GM18526 (cell line): Measurements from ENCODE around the gene EMILIN2.

Source experiments
- POLR2A ChIP-seq: IDR thresholded peaks from 3 replicates; pipeline ENCODE4 v1.6.1; 2011; ENCODE audit not compliant: insufficient read length; ENCODE audit errors: extremely low read depth

Gene EMILIN2

GRCh38 chr18:2905854-2906703 is 59.3 kb downstream of the EMILIN2 start:
- peak; percentile 44 for TF ChIP-seq POLR2A

- TF ChIP-seq POLR2A = peak; percentile 43
These were observed 60.1 kb downstream of the EMILIN2 start for GRCh38 chr18:2906704-2907549.

GRCh38 chr18:2907550-2908135 is 60.8 kb downstream of the EMILIN2 start:
- TF ChIP-seq POLR2A = no peak

GRCh38 chr18:2908166-2908945 is 61.5 kb downstream of the EMILIN2 start:
- no peak for TF ChIP-seq POLR2A

GRCh38 chr18:2908946-2909335 is 62.1 kb downstream of the EMILIN2 start:
- no peak for TF ChIP-seq POLR2A

GRCh38 chr18:2909431-2910140 is 62.8 kb downstream of the EMILIN2 start:
- no peak for TF ChIP-seq POLR2A

GRCh38 chr18:2910261-2910660 is 63.5 kb downstream of the EMILIN2 start:
- TF ChIP-seq POLR2A = no peak

- TF ChIP-seq POLR2A = no peak
These were observed 64.1 kb downstream of the EMILIN2 start for GRCh38 chr18:2910751-2911425.

GRCh38 chr18:2911533-2911932 is 64.7 kb downstream of the EMILIN2 start:
- no peak for TF ChIP-seq POLR2A

- TF ChIP-seq POLR2A = no peak
These were observed 65.8 kb downstream of the EMILIN2 start for GRCh38 chr18:2912357-2913299.

GRCh38 chr18:2913398-2914005 is 66.7 kb downstream of the EMILIN2 start:
- no peak for TF ChIP-seq POLR2A

- no peak for TF ChIP-seq POLR2A
These were observed 67.5 kb downstream of the EMILIN2 start for GRCh38 chr18:2914185-2914880.
